NCI-H510A treated with DMSO at 0.1 percent for 48 hours (cell line): ENCODE results near the gene VMP1.
"Not testable (repeated sequence)": the region's sequence is repeated elsewhere in the genome, so short reads cannot be mapped to it uniquely, and the experiment has no call there.

ENCODE experiments used
- DNase-seq: peaks from one replicate; lab custom pipeline; 2025; lab: John Stamatoyannopoulos, UW

Gene VMP1

GRCh38 chr17:59755069-59755468, 47.6 kb downstream of the VMP1 start:
- not testable (repeated sequence) for DNase-seq

DNA sequence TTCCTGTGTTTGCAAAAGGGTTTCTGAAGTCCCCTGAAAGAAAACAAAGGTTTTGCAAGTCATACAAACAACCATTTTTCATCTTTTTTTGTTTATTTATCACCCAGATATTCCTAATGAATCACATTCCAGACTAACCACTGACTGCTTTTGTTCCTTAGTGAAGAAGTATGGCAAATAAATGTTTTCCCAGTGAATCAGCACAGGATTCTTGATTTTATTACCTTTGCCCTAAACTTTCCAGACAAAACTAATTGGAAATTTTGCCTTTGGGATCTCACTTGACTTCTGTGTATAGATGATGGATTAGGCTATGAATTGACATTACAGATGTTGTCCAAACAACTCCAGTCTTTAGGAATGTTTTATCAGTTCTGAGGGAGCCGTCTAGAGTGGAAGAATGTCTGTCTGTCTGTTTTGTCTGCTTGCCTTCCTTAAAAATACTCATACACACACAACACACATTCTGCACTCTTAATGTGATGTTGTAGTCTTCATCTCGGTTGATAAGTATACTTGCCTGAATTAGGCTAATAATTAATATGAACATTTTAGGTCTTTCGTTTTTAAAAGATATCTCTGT, 48.9 kb downstream of the VMP1 start:
- DNase-seq: no peak

DNA sequence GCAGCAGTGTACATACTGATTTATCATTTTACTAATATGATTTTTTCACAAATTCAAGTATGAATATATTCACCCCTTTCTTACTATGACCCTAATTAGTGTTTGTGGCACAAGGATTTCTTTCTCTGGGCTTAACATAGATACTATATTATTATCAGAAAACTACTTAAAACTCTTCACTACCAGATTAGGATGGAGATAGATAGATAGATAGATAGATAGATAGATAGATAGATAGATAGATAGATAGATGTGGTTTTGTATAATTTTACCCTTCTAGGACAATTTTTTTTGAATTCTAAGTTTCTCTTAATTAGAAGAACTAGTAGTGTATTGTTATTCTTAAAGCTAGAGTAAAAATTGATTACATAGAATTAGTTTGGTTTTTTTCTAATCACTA, 49.6 kb downstream of the VMP1 start:
- no peak for DNase-seq

- no peak for DNase-seq
Observed at GRCh38 chr17:59757470-59757869, 50.0 kb downstream of the VMP1 start.

- no peak for DNase-seq
Observed at GRCh38 chr17:59757881-59758385, 50.5 kb downstream of the VMP1 start.

- not testable (repeated sequence) for DNase-seq
Observed at GRCh38 chr17:59758998-59759651, 51.7 kb downstream of the VMP1 start.

DNA sequence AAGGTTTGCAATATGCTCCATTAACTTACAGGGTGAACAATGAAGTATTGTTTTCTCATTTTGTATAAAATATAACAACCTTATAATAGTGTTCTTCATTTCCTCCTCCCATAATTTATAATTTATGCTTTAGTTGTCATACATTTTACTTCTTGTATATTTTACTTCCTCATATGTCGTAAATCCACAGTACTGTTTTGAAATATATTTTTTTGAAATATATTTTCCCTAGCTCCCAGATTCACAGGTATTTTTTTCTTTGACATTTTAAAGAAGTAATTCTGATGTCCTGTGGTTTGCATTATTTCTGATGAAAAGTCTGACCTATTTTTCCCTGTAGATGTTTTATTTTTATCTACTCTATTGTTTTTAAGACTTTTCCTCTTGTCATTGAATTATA, 52.7 kb downstream of the VMP1 start:
- no peak for DNase-seq

GRCh38 chr17:59761385-59762048, 54.1 kb downstream of the VMP1 start:
- no peak for DNase-seq

- DNase-seq: no peak
Observed at GRCh38 chr17:59762049-59762823, 54.8 kb downstream of the VMP1 start.

GRCh38 chr17:59762824-59763374, 55.4 kb downstream of the VMP1 start:
- DNase-seq: no peak

GRCh38 chr17:59763861-59764260, 56.4 kb downstream of the VMP1 start:
- no peak for DNase-seq

DNA sequence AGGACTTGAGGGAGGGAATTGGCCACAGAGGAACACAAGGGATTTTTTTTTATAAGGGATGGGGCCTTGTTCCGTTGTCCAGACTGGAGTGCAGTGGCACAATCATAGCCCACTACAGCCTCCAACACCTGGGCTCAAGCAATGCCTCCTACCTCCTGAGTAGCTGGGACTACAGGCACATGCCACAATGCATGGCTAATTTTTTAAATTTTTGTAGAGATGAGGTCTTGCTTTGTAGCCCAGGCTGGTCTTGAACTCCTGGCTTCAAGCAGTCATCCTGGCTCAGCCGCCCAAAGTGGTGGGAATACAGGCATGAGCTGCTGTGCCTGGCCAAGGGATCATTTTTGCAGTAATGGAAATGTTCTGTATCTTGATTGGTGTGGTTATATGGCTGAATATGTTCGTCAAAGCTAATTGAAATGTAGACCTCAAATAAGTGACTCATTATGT, 56.9 kb downstream of the VMP1 start:
- no peak for DNase-seq

DNA sequence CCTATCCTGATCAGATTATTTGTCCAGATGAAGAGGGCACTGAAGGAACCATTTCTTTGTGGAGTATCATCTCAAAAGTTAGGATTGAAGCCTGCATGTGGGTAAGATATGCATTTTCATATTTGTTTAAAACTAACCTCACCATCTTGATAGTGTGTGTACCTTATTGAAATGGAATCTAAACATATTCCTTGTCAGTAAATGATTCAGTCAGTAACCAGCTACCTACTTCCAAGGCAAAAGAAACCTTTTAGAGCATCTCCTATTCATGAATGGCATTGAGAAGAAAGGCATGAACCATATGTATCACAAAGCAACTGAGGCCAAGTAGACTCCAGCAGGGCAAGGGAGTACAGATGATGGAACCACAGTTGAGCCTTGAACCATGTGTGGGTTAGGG, 57.6 kb downstream of the VMP1 start:
- DNase-seq: no peak

- DNase-seq: no peak
Observed at GRCh38 chr17:59766491-59766890, 59.0 kb downstream of the VMP1 start.

GRCh38 chr17:59767176-59767575, 59.7 kb downstream of the VMP1 start:
- no peak for DNase-seq

DNA sequence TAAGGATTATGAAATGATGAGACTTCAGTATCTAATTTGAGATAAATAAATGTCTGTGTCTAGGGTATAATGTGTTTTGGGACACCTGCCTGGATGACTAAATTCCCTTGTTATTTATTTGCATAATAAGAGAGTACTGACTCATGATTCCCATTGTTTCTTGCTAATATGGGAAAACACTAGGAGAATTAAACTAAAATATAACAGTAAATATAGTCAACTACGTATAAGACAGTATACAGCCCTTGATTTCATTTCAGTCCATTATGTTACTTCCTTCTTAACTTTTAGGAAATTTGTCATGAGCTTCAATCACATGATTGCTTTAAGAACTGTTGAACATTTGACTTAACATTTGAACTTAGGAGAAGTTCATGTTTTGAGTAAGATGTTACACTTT, 62.4 kb downstream of the VMP1 start:
- DNase-seq: no peak

- no peak for DNase-seq
Observed at GRCh38 chr17:59771093-59771492, 63.6 kb downstream of the VMP1 start.

DNA sequence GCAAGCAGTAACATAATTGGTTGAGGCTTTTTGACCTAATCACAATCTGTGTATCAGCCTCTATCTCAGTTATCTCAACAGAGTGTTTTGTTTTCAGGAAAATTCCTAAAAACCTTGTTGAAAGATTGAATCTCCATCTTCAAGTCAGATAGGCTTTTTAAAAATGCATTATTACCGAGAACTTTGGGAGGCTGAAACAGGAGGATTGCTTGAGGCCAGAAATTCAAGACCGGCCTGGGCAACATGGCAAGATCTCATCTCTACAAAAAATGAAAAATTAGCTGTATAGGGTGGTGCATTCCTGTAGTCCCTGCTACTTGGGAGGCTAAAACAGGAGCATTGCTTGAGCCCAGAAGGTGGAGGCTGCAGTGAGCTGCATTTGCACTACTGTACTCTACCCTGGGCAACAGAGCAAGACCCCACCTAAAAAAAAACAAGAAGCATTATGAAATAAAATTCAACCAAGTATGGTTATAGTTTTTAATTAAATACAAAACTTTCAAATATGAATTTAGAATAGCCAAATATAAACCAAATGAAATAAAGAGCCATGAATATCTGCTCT, 68.4 kb downstream of the VMP1 start:
- no peak for DNase-seq

DNA sequence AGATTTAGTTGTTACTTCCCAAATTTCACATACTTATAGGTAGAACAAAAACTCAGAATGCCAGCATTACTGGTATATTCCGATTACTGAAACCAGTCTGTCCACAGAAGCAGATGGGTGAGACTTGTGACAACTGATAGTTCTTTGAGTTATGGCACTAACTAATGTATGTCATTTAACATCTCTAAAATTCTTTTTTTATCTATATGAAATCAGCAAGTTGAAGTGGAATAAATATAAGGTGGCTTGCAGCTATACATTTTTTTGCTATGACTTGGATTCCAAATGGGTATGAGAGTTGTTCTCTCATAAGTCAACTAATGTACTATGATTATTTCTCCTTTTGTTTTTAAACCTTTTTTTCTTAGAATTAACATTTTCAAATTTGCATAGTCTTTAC, 69.1 kb downstream of the VMP1 start:
- DNase-seq: no peak

- no peak for DNase-seq
Observed at GRCh38 chr17:59777033-59777432, 69.6 kb downstream of the VMP1 start.

GRCh38 chr17:59778996-59779395, 71.5 kb downstream of the VMP1 start:
- no peak for DNase-seq

GRCh38 chr17:59779521-59779920, 72.1 kb downstream of the VMP1 start:
- no peak for DNase-seq
